HepG2 (cell line): ENCODE measurements around the gene STARD6. TPM values are rescaled to one million over a fixed set of nuclear protein-coding genes. Genes with fewer than 3 reads are reported as not detected.

Experiments
- ATAC-seq: fragments of 200-7000 bp; cut with Tn5 transposase; 3 replicates; pipeline ENCODE4 v1.9.1; 2020; ENCODE audit warnings: mild to moderate bottlenecking, moderate library complexity
- BruUV-seq: library from RNA; stranded (reverse); fragments of 400-500 nt; replicated peaks from 2 replicates; lab custom pipeline; 2021; lab: Mats Ljungman, UMichigan
- CTCF ChIA-PET: fragments of 300-600 bp; formaldehyde crosslinking; extraction: SDS; loops from one replicate; lab custom pipeline; 2021; ENCODE audit warnings: low total read pairs, inconsistent platforms, low intra/inter-chr PET ratio; lab: Yijun Ruan, JAX
- POLR2A ChIA-PET: fragments of 350-600 bp; sonication (Branson Sonifier 250); formaldehyde crosslinking; loops from one replicate; lab custom pipeline; 2020; ENCODE audit warnings: antibody characterized with exemption, inconsistent platforms; lab: Yijun Ruan, JAX
- DNase-seq: peaks from one replicate; pipeline ENCODE4 v3.0.0-alpha.2; 2015; ENCODE audit warnings: low spot score
- FAIRE-seq: peaks from 3 replicates; lab custom pipeline; 2011; peaks lifted over from hg19 to GRCh38; lab: Jason Lieb, UNC
- H2AFZ ChIP-seq: one replicate; pipeline ENCODE4 v1.6.1; 2011; ENCODE audit warnings: low read length, inconsistent platforms
- H3K27ac ChIP-seq: fragments of 300-600 bp; 3 replicates; pipeline ENCODE4 v1.8.0; 2011; ENCODE audit warnings: mixed run types, mild to moderate bottlenecking, mixed read lengths, low read length, inconsistent platforms; ENCODE audit not compliant: insufficient read depth; ENCODE audit errors: extremely low read length
- H3K27me3 ChIP-seq, 2 experiments: fragments of 200-600 bp in 1 of 2; 2 replicates in 1 of 2; 3 replicates in 1 of 2; pipeline versions ENCODE4 v1.6.0 to v1.8.0; 2011; ENCODE audit warnings: low read length in 2 of 2, mild to moderate bottlenecking in 2 of 2, moderate library complexity in 2 of 2, inconsistent platforms in 1 of 2; ENCODE audit not compliant: insufficient read depth in 2 of 2, control insufficient read depth in 1 of 2
- H3K36me3 ChIP-seq, 2 experiments: fragments of 200-600 bp in 1 of 2; replicated peaks in 1 of 2; 2 replicates in 1 of 2; 3 replicates in 1 of 2; pipeline versions ENCODE4 v1.5.1 to v1.8.0; 2011; ENCODE audit warnings: low read length in 2 of 2, inconsistent platforms in 1 of 2; ENCODE audit not compliant: insufficient read depth in 2 of 2, control insufficient read depth in 1 of 2
- H3K4me1 ChIP-seq: 2 replicates; pipeline ENCODE4 v1.5.1; 2012; ENCODE audit warnings: low read length, inconsistent platforms; ENCODE audit not compliant: insufficient read depth
- H3K4me2 ChIP-seq: 2 replicates; pipeline ENCODE4 v1.6.0; 2011; ENCODE audit warnings: low read depth, low read length, inconsistent platforms
- H3K4me3 ChIP-seq, 3 experiments: fragments of 200-600 bp in 1 of 3; sonication (generic), shearing (Covaris generic) in 1 of 3; replicated peaks in 1 of 3; 2 replicates each; pipeline ENCODE4 v1.5.1; 2011 to 2016; ENCODE audit warnings: low read length in 3 of 3, inconsistent platforms in 2 of 3, low read depth in 2 of 3, mild to moderate bottlenecking in 2 of 3, control low read depth in 1 of 3, mixed read lengths in 1 of 3; ENCODE audit not compliant: insufficient read depth in 1 of 3
- H3K79me2 ChIP-seq: one replicate; pipeline ENCODE4 v1.6.1; 2011; ENCODE audit warnings: low read length, inconsistent platforms; ENCODE audit not compliant: insufficient read depth
- H3K9ac ChIP-seq: 2 replicates; pipeline ENCODE4 v1.6.0; 2011; ENCODE audit warnings: mild to moderate bottlenecking, low read depth, low read length, inconsistent platforms; ENCODE audit not compliant: insufficient read depth
- H3K9me3 ChIP-seq: 2 replicates; pipeline ENCODE4 v1.5.1; 2012; ENCODE audit warnings: mild to moderate bottlenecking, low read length
- H4K20me1 ChIP-seq: 2 replicates; pipeline ENCODE4 v1.6.0; 2011; ENCODE audit warnings: inconsistent platforms, mild to moderate bottlenecking, low read length, moderate library complexity; ENCODE audit not compliant: insufficient read depth
- AGO2 ChIP-seq: fragments of 200-400 bp; formaldehyde crosslinking; optimal IDR thresholded peaks from 2 replicates; pipeline ENCODE3; 2017; ENCODE audit warnings: mild to moderate bottlenecking, low read depth, low read length, moderate library complexity
- ARHGAP35 ChIP-seq: sonication (generic); formaldehyde crosslinking; IDR thresholded peaks from 2 replicates; pipeline ENCODE4 v1.9.0; 2022; ENCODE audit warnings: mild to moderate bottlenecking, inconsistent platforms, moderate library complexity, missing genetic modification reagents, borderline replicate concordance
- MIER2 ChIP-seq: IDR thresholded peaks from 2 replicates; pipeline ENCODE4 v1.6.1; 2016; ENCODE audit warnings: missing biosample characterization, missing genetic modification reagents
- MTF1 ChIP-seq: sonication (generic); formaldehyde crosslinking; IDR thresholded peaks from 2 replicates; pipeline ENCODE4 v1.5.0; 2020; ENCODE audit warnings: missing genetic modification reagents
- NONO ChIP-seq, 2 experiments: fragments of 450-650 bp in 1 of 2; sonication (generic) in 1 of 2; formaldehyde crosslinking in 1 of 2; IDR thresholded peaks in 1 of 2; conservative IDR thresholded peaks in 1 of 2; 2 replicates each; pipeline versions ENCODE4 v1.6.1 to v1.8.0; 2017 to 2022; ENCODE audit warnings: mild to moderate bottlenecking in 1 of 2, missing genetic modification reagents in 1 of 2, moderate library complexity in 1 of 2
- PCBP1 ChIP-seq: fragments of 200-400 bp; formaldehyde crosslinking; IDR thresholded peaks from 2 replicates; pipeline ENCODE4 v1.6.1; 2017; ENCODE audit warnings: mild to moderate bottlenecking, low read depth, low read length, borderline replicate concordance
- POLR2AphosphoS5 ChIP-seq: IDR thresholded peaks from 2 replicates; pipeline ENCODE4 v1.6.1; 2012; ENCODE audit warnings: low read depth, low read length
- RCOR2 ChIP-seq: IDR thresholded peaks from 2 replicates; pipeline ENCODE4 v1.6.1; 2016; ENCODE audit warnings: missing biosample characterization, missing genetic modification reagents
- XBP1 ChIP-seq: sonication (generic); formaldehyde crosslinking; IDR thresholded peaks from 2 replicates; pipeline ENCODE4 v1.5.0; 2020; ENCODE audit warnings: missing genetic modification reagents
- ZNF263 ChIP-seq: sonication (generic); formaldehyde crosslinking; IDR thresholded peaks from 2 replicates; pipeline ENCODE4 v1.4.0; 2020; ENCODE audit warnings: missing genetic modification reagents
- ZNF775 ChIP-seq: sonication (generic); formaldehyde crosslinking; IDR thresholded peaks from 2 replicates; pipeline ENCODE4 v1.4.0; 2020; ENCODE audit warnings: missing genetic modification reagents, mild to moderate bottlenecking, moderate library complexity, borderline replicate concordance
- ZNF792 ChIP-seq: IDR thresholded peaks from 2 replicates; pipeline ENCODE4 v1.6.1; 2016
- WGBS: methylation state at CpG from one replicate; pipeline ENCODE4 v1.1.6; 2017; ENCODE audit warnings: low lambda C conversion rate; 5-methylcytosine and 5-hydroxymethylcytosine counted together
- in situ Hi-C: cut with HindIII; loops from 2 replicates; pipeline ENCODE4 v1.10.0; 2017; ENCODE audit warnings: low pct_unique_long_range_greater_than_20kb; ENCODE audit not compliant: extremely low pct_ligation_motif_present
- intact Hi-C: fragments of 100-400 bp; cut with micrococcal nuclease; formaldehyde crosslinking; loops from one replicate; pipeline ENCODE4 v1.10.0; 2022; ENCODE audit not compliant: unreplicated experiment
- polyA plus RNA-seq, 8 experiments: library from polyadenylated mRNA; depleted of rRNA in 3 of 8; stranded (reverse) in 7 of 8; unstranded in 1 of 8; fragments of >200 nt; fragmentation: Illumina TruSeq in 4 of 8; extraction: Trizol in 4 of 8; gene quantifications; 2 replicates each; pipeline versions ENCODE4 v1.2.1 to v1.2.3, GENCODE V29; 2011 to 2016; ENCODE audit warnings: low read depth in 4 of 8, missing spikeins in 1 of 8, mixed read lengths in 1 of 8; ENCODE audit not compliant: insufficient read depth in 1 of 8
- total RNA-seq, 5 experiments: library from RNA; depleted of rRNA; stranded (reverse); fragments of >200 nt; fragmentation: Illumina TruSeq; extraction: Trizol; gene quantifications; 2 replicates each; pipeline ENCODE4 v1.2.3, GENCODE V29; 2016; ENCODE audit warnings: low read depth in 1 of 5
- TF ChIP-seq, protein P1 (sequence below): sonication (generic); formaldehyde crosslinking; conservative IDR thresholded peaks from 2 replicates; pipeline ENCODE4 v1.8.0; 2022; ENCODE audit warnings: mild to moderate bottlenecking, moderate library complexity, missing genetic modification reagents
- TF ChIP-seq, protein P2 (sequence below): sonication (generic); formaldehyde crosslinking; IDR thresholded peaks from 2 replicates; pipeline ENCODE4 v1.5.0; 2020; ENCODE audit warnings: missing genetic modification reagents
- TF ChIP-seq, protein P3 (sequence below): IDR thresholded peaks from 2 replicates; pipeline ENCODE4 v1.6.1; 2016; ENCODE audit warnings: missing biosample characterization, missing genetic modification reagents, low read depth

Gene STARD6
- total and polyA plus RNA-seq, 2 of the 13 experiments (the other 11 are each of a cell fraction or from before 2014, with no cell fraction given), result not detected

DNA sequence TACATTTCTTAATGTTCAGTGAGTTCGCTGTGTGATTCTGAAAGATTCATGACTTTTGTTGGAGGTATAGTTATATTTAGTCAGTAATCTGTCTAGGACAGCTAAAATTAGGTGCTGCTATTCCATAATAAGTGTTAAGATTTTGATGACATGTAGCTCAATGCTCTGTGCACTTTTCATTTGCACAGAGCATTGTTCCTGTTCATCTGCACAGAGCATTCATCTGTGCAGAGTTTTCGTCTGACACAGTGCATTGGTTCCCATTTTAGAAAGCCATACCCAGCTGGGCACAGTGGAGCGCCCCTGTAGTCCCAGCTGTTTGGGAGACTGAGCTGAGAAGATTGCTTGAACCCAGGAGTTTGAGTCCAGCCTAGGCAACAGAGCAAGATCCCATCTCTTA lies 79.8 kb downstream of the STARD6 start:
- Histone ChIP-seq H3K4me3 (no peak overlapping the region), H3K4me1 (peaks cover 11% of the 10 kb centered on the region), H3K9me3 (no peaks in the 10 kb centered on the region), H2AFZ (no peak overlapping the region), H3K4me2 (no peak overlapping the region), H3K9ac (no peak overlapping the region), H3K36me3 (peaks cover 0 to 15% of the 10 kb centered on the region in 2 experiments; a peak in 4 of 5 replicates), H4K20me1 (no peaks in the 10 kb centered on the region), H3K27me3 (no peaks in the 10 kb centered on the region), H3K27ac (no peak overlapping the region), H3K79me2 (no peaks in the 10 kb centered on the region)
- ChIA-PET POLR2A (no interaction called here), CTCF (no interaction called here)
- ATAC-seq (no peak), FAIRE-seq (no peak), DNase-seq (no peak)
- WGBS, result 100% methylated on average over 2 of the region's 3 CpGs
- in situ Hi-C loops (loop anchor here (10.0 kb wide), 1 partner anchor 53 kb away; the partner anchor contains the start of gene MBD2), intact Hi-C loops (no loop called here)
- no TSS peak for BruUV-seq
- no peak for TF ChIP-seq ZNF775 (CRISPR knock-in tag)
- TF ChIP-seq POLR2AphosphoS5, result no peak
- no peak for TF ChIP-seq MTF1 (CRISPR knock-in tag)
- no peak for TF ChIP-seq NONO (IDR thresholded peaks at IDR 0.05)
- no peak for TF ChIP-seq NONO (CRISPR knock-in tag; conservative IDR thresholded peaks at IDR 0.05)
- TF ChIP-seq RCOR2 (CRISPR knock-in tag), result no peak
- TF ChIP-seq, protein P1, sequence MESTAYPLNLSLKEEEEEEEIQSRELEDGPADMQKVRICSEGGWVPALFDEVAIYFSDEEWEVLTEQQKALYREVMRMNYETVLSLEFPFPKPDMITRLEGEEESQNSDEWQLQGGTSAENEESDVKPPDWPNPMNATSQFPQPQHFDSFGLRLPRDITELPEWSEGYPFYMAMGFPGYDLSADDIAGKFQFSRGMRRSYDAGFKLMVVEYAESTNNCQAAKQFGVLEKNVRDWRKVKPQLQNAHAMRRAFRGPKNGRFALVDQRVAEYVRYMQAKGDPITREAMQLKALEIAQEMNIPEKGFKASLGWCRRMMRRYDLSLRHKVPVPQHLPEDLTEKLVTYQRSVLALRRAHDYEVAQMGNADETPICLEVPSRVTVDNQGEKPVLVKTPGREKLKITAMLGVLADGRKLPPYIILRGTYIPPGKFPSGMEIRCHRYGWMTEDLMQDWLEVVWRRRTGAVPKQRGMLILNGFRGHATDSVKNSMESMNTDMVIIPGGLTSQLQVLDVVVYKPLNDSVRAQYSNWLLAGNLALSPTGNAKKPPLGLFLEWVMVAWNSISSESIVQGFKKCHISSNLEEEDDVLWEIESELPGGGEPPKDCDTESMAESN (CRISPR knock-in tag), result no peak
- TF ChIP-seq ZNF263 (CRISPR knock-in tag), result no peak
- TF ChIP-seq, protein P2, sequence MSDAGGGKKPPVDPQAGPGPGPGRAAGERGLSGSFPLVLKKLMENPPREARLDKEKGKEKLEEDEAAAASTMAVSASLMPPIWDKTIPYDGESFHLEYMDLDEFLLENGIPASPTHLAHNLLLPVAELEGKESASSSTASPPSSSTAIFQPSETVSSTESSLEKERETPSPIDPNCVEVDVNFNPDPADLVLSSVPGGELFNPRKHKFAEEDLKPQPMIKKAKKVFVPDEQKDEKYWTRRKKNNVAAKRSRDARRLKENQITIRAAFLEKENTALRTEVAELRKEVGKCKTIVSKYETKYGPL (CRISPR knock-in tag), result no peak
- TF ChIP-seq, protein P3, sequence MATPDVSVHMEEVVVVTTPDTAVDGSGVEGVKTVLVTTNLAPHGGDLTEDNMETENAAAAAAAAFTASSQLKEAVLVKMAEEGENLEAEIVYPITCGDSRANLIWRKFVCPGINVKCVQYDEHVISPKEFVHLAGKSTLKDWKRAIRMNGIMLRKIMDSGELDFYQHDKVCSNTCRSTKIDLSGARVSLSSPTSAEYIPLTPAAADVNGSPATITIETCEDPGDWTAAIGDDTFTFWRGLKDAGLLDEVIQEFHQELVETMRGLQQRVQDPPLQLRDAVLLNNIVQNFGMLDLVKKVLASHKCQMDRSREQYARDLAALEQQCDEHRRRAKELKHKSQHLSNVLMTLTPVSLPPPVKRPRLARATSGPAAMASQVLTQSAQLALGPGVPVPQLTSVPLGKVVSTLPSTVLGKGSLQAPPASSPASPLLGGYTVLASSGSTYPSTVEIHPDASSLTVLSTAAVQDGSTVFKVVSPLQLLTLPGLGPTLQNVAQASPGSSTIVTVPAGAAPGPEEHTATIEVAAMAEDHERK, result no peak
- TF ChIP-seq XBP1, result no peak
- no peak for TF ChIP-seq PCBP1
- no peak for TF ChIP-seq ZNF792 (CRISPR knock-in tag)
- no peak for TF ChIP-seq AGO2
- TF ChIP-seq ARHGAP35 (CRISPR knock-in tag), result no peak
- no peak for TF ChIP-seq MIER2 (CRISPR knock-in tag)
